ENCODE measurements around the gene IRF8.

GRCh38 chr16:85926370-85926769, 27.4 kb downstream of the IRF8 start:
- TF ChIP-seq POLR2A (IDR thresholded peaks at IDR 0.05): no peak
- TF ChIP-seq, protein P1, sequence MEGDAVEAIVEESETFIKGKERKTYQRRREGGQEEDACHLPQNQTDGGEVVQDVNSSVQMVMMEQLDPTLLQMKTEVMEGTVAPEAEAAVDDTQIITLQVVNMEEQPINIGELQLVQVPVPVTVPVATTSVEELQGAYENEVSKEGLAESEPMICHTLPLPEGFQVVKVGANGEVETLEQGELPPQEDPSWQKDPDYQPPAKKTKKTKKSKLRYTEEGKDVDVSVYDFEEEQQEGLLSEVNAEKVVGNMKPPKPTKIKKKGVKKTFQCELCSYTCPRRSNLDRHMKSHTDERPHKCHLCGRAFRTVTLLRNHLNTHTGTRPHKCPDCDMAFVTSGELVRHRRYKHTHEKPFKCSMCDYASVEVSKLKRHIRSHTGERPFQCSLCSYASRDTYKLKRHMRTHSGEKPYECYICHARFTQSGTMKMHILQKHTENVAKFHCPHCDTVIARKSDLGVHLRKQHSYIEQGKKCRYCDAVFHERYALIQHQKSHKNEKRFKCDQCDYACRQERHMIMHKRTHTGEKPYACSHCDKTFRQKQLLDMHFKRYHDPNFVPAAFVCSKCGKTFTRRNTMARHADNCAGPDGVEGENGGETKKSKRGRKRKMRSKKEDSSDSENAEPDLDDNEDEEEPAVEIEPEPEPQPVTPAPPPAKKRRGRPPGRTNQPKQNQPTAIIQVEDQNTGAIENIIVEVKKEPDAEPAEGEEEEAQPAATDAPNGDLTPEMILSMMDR (IDR thresholded peaks at IDR 0.05): no peak
- no peak for TF ChIP-seq POLR2AphosphoS5 (IDR thresholded peaks at IDR 0.05)
